Calu3 (cell line): ENCODE measurements around the gene CAPN11. TPM values are rescaled to one million over a fixed set of nuclear protein-coding genes. Genes with fewer than 3 reads are reported as not detected.
"Not testable (repeated sequence)": the region's sequence is repeated elsewhere in the genome, so short reads cannot be mapped to it uniquely, and the experiment has no call there.

Experiments used
- BruUV-seq: library from RNA; stranded (reverse); fragments of 400-500 nt; replicated peaks from 2 replicates; lab custom pipeline; 2021; lab: Mats Ljungman, UMichigan
- CTCF ChIA-PET: fragments of 300-600 bp; sonication (Branson Sonifier 250); formaldehyde crosslinking; loops from one replicate; lab custom pipeline; 2022; ENCODE audit warnings: antibody characterized with exemption; lab: Charles Lee
- DNase-seq: peaks from one replicate; pipeline ENCODE4 v3.0.0; 2022
- H3K27ac Mint-ChIP-seq: one replicate; pipeline ENCODE4 v1.8.0; 2022; ENCODE audit warnings: mixed read lengths; ENCODE audit not compliant: unreplicated experiment
- H3K27me3 Mint-ChIP-seq: one replicate; pipeline ENCODE4 v1.8.0; 2022; ENCODE audit warnings: mixed read lengths; ENCODE audit not compliant: unreplicated experiment
- H3K36me3 Mint-ChIP-seq: one replicate; pipeline ENCODE4 v1.8.0; 2022; ENCODE audit warnings: mild to moderate bottlenecking, moderate library complexity, mixed read lengths; ENCODE audit not compliant: insufficient read depth, unreplicated experiment
- H3K4me1 Mint-ChIP-seq: one replicate; pipeline ENCODE4 v1.8.0; 2022; ENCODE audit warnings: mild to moderate bottlenecking, low read depth, mixed read lengths; ENCODE audit not compliant: unreplicated experiment
- H3K4me3 Mint-ChIP-seq: one replicate; pipeline ENCODE4 v1.8.0; 2022; ENCODE audit warnings: mild to moderate bottlenecking, low read depth, moderate library complexity, mixed read lengths; ENCODE audit not compliant: unreplicated experiment
- H3K9me3 Mint-ChIP-seq: one replicate; pipeline ENCODE4 v1.8.0; 2022; ENCODE audit warnings: low read depth, mixed read lengths; ENCODE audit not compliant: unreplicated experiment
- intact Hi-C: fragments of 100-400 bp; cut with micrococcal nuclease; formaldehyde crosslinking; loops from one replicate; pipeline ENCODE4 v1.10.0; 2022; ENCODE audit not compliant: unreplicated experiment
- total RNA-seq: library from RNA; stranded (reverse); gene quantifications from 2 replicates; pipeline ENCODE4 v1.2.3, GENCODE V29; 2022
- TF ChIP-seq, protein P1 (sequence below): fragments of 200-600 bp; IDR thresholded peaks from one replicate; pipeline ENCODE4 v1.8.0; 2022; ENCODE audit warnings: antibody characterized with exemption; ENCODE audit not compliant: unreplicated experiment

CAPN11 gene
- total RNA-seq, 1 experiment from 2014 or later = not detected

DNA sequence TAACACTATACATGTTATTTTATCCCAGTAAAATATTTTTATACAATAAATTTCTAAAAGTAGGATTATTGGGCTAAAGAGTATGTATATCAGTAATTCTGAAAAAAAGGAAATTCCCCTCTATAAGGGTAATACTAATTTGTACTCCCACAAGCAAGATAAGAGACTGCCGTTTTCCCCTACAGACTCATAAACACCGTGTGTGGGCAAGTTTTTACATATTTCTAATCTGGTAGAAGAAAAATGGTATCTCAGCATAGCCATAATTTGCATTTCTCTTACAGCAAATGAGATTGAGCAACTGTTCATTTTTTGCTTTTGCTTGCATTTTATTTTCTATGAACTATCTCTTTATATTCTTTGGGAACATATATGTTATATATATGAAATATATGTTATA is 32.1 kb downstream of the CAPN11 start:
- no peak overlapping the region for H3K4me3 Mint-ChIP-seq
- CTCF ChIA-PET = no interaction called here
- H3K9me3 Mint-ChIP-seq = no peaks in the 10 kb centered on the region
- H3K27me3 Mint-ChIP-seq = peaks cover 34% of the 10 kb centered on the region
- BruUV-seq = no TSS peak
- no peak overlapping the region for H3K27ac Mint-ChIP-seq
- no peak for DNase-seq
- peaks cover 18% of the 10 kb centered on the region for H3K4me1 Mint-ChIP-seq
- intact Hi-C loops = no loop called here
- TF ChIP-seq, protein P1, sequence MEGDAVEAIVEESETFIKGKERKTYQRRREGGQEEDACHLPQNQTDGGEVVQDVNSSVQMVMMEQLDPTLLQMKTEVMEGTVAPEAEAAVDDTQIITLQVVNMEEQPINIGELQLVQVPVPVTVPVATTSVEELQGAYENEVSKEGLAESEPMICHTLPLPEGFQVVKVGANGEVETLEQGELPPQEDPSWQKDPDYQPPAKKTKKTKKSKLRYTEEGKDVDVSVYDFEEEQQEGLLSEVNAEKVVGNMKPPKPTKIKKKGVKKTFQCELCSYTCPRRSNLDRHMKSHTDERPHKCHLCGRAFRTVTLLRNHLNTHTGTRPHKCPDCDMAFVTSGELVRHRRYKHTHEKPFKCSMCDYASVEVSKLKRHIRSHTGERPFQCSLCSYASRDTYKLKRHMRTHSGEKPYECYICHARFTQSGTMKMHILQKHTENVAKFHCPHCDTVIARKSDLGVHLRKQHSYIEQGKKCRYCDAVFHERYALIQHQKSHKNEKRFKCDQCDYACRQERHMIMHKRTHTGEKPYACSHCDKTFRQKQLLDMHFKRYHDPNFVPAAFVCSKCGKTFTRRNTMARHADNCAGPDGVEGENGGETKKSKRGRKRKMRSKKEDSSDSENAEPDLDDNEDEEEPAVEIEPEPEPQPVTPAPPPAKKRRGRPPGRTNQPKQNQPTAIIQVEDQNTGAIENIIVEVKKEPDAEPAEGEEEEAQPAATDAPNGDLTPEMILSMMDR = no peak
- H3K36me3 Mint-ChIP-seq = no peaks in the 10 kb centered on the region

- Mint-ChIP-seq H3K27ac (peak overlapping the region; percentile 10), H3K4me1 (peaks cover 9% of the 10 kb centered on the region), H3K4me3 (no peak overlapping the region), H3K9me3 (no peaks in the 10 kb centered on the region), H3K36me3 (no peaks in the 10 kb centered on the region), H3K27me3 (peaks cover 23% of the 10 kb centered on the region)
- TF ChIP-seq, protein P1 = no peak
- DNase-seq = no peak
- CTCF ChIA-PET = interaction anchor here (1.0 kb wide), 1 partner anchor 11 kb away, joined by 3 read pairs; no protein-coding TSS in a partner anchor
- intact Hi-C loops = no loop called here
- no TSS peak for BruUV-seq
These were observed 33.9 kb downstream of the CAPN11 start for GRCh38 chr6:44192428-44193041.

- Mint-ChIP-seq H3K27ac (no peak overlapping the region), H3K27me3 (peaks cover 23% of the 10 kb centered on the region), H3K4me1 (peaks cover 9% of the 10 kb centered on the region), H3K36me3 (no peaks in the 10 kb centered on the region), H3K4me3 (no peak overlapping the region), H3K9me3 (no peaks in the 10 kb centered on the region)
- intact Hi-C loops = no loop called here
- TF ChIP-seq, protein P1 = no peak
- no peak for DNase-seq
- CTCF ChIA-PET = interaction anchor here (1.0 kb wide), 1 partner anchor 10 kb away, joined by 3 read pairs; no protein-coding TSS in a partner anchor
- BruUV-seq = no TSS peak
These were observed 34.8 kb downstream of the CAPN11 start for GRCh38 chr6:44193307-44193910.

- Mint-ChIP-seq H3K4me1 (peaks cover 9% of the 10 kb centered on the region), H3K36me3 (no peaks in the 10 kb centered on the region), H3K27me3 (peaks cover 19% of the 10 kb centered on the region), H3K9me3 (no peaks in the 10 kb centered on the region), H3K4me3 (no peak overlapping the region), H3K27ac (no peak overlapping the region)
- BruUV-seq = no TSS peak
- intact Hi-C loops = no loop called here
- no peak for DNase-seq
- CTCF ChIA-PET = interaction anchor here (1.0 kb wide), 1 partner anchor 27 kb away, joined by 4 read pairs; no protein-coding TSS in a partner anchor
- TF ChIP-seq, protein P1 = no peak
These were observed 35.7 kb downstream of the CAPN11 start for GRCh38 chr6:44194326-44194725.

- DNase-seq, H3K4me3 Mint-ChIP-seq, H3K4me1 Mint-ChIP-seq, H3K9me3 Mint-ChIP-seq, H3K27ac Mint-ChIP-seq, BruUV-seq, CTCF ChIA-PET, H3K36me3 Mint-ChIP-seq, intact Hi-C loops: not testable (repeated sequence)
- H3K27me3 Mint-ChIP-seq = peaks cover 14% of the 10 kb centered on the region
These were observed 37.7 kb downstream of the CAPN11 start for GRCh38 chr6:44196351-44196750.
